H9 (cell line): ENCODE data around the gene GNAO1. TPM values are rescaled to one million over a fixed set of nuclear protein-coding genes. Genes with fewer than 3 reads are reported as not detected.

Experiments used
- DNase-seq: peaks from one replicate; pipeline ENCODE4 v3.0.0-alpha.2; 2017
- H2AFZ ChIP-seq: one replicate; pipeline ENCODE4 v1.6.1; 2013; ENCODE audit warnings: mild to moderate bottlenecking, low read length, control low read depth, moderate library complexity
- H2AK5ac ChIP-seq: 2 replicates; pipeline ENCODE4 v1.6.1; 2013; ENCODE audit warnings: low read length, control low read depth, mixed read lengths; ENCODE audit not compliant: insufficient read length
- H2BK120ac ChIP-seq: one replicate; pipeline ENCODE4 v1.6.1; 2013; ENCODE audit warnings: low read depth, mild to moderate bottlenecking, low read length, control low read depth, inconsistent platforms; ENCODE audit not compliant: poor library complexity, severe bottlenecking
- H2BK12ac ChIP-seq: 2 replicates; pipeline ENCODE4 v1.6.1; 2013; ENCODE audit warnings: low read length, control low read depth, mixed read lengths, low read depth; ENCODE audit not compliant: insufficient read length
- H2BK15ac ChIP-seq: 2 replicates; pipeline ENCODE4 v1.6.1; 2013; ENCODE audit warnings: low read depth, low read length, control low read depth
- H2BK20ac ChIP-seq: one replicate; pipeline ENCODE4 v1.6.1; 2013; ENCODE audit warnings: low read depth, mild to moderate bottlenecking, low read length, control low read depth, inconsistent platforms; ENCODE audit not compliant: poor library complexity, severe bottlenecking
- H2BK5ac ChIP-seq: 2 replicates; pipeline ENCODE4 v1.6.1; 2013; ENCODE audit warnings: low read length, control low read depth, mixed read lengths; ENCODE audit not compliant: insufficient read length
- H3K14ac ChIP-seq: 2 replicates; pipeline ENCODE4 v1.6.1; 2013; ENCODE audit warnings: low read length, control low read depth; ENCODE audit not compliant: insufficient read depth
- H3K18ac ChIP-seq: 2 replicates; pipeline ENCODE4 v1.6.1; 2013; ENCODE audit warnings: low read depth, mild to moderate bottlenecking, mixed read lengths, low read length, control low read depth; ENCODE audit not compliant: insufficient read length
- H3K23ac ChIP-seq: 2 replicates; pipeline ENCODE4 v1.6.1; 2013; ENCODE audit warnings: low read length, control low read depth, mixed read lengths, low read depth; ENCODE audit not compliant: insufficient read length
- H3K23me2 ChIP-seq: 2 replicates; pipeline ENCODE4 v1.6.1; 2013; ENCODE audit warnings: low read depth, mild to moderate bottlenecking, mixed read lengths, low read length, control low read depth; ENCODE audit not compliant: insufficient read length, poor library complexity, severe bottlenecking
- H3K27ac ChIP-seq: 2 replicates; pipeline ENCODE4 v1.5.1; 2013; ENCODE audit warnings: low read length, control low read depth, mixed read lengths, low read depth; ENCODE audit not compliant: insufficient read length
- H3K27me3 ChIP-seq: 2 replicates; pipeline ENCODE4 v1.6.1; 2013; ENCODE audit warnings: low read length, control low read depth, inconsistent platforms; ENCODE audit not compliant: insufficient read depth
- H3K4ac ChIP-seq: 2 replicates; pipeline ENCODE4 v1.6.1; 2013; ENCODE audit warnings: low read depth, mild to moderate bottlenecking, control low read depth, inconsistent platforms, low read length, moderate library complexity
- H3K4me1 ChIP-seq: 2 replicates; pipeline ENCODE4 v1.6.1; 2013; ENCODE audit warnings: low read length, control low read depth, inconsistent platforms; ENCODE audit not compliant: insufficient read depth
- H3K4me2 ChIP-seq: 2 replicates; pipeline ENCODE4 v1.6.1; 2013; ENCODE audit warnings: low read length, control low read depth, mixed read lengths; ENCODE audit not compliant: insufficient read length, insufficient read depth
- H3K56ac ChIP-seq: 2 replicates; pipeline ENCODE4 v1.6.1; 2013; ENCODE audit warnings: low read depth, mild to moderate bottlenecking, mixed read lengths, low read length, control low read depth; ENCODE audit not compliant: insufficient read length
- H3K79me1 ChIP-seq: 2 replicates; pipeline ENCODE4 v1.6.1; 2013; ENCODE audit warnings: low read depth, mild to moderate bottlenecking, moderate library complexity, low read length, control low read depth, inconsistent platforms; ENCODE audit not compliant: insufficient read depth, poor library complexity, severe bottlenecking
- H3K79me2 ChIP-seq: 2 replicates; pipeline ENCODE4 v1.6.1; 2013; ENCODE audit warnings: low read length, control low read depth, inconsistent platforms; ENCODE audit not compliant: insufficient read depth
- H3K9ac ChIP-seq: 2 replicates; pipeline ENCODE4 v1.6.1; 2013; ENCODE audit warnings: low read length, control low read depth, mixed read lengths; ENCODE audit not compliant: insufficient read length; ENCODE audit errors: extremely low read depth
- H3K9me3 ChIP-seq: one replicate; pipeline ENCODE4 v1.6.1; 2013; ENCODE audit warnings: low read depth, low read length, inconsistent platforms; ENCODE audit not compliant: control insufficient read depth
- H3T11ph ChIP-seq: one replicate; pipeline ENCODE4 v1.6.1; 2013; ENCODE audit warnings: mild to moderate bottlenecking, low read length, control low read depth, inconsistent platforms
- H4K20me1 ChIP-seq: one replicate; pipeline ENCODE4 v1.6.1; 2013; ENCODE audit not compliant: control insufficient read depth, insufficient read length, insufficient read depth
- H4K5ac ChIP-seq: 2 replicates; pipeline ENCODE4 v1.6.1; 2013; ENCODE audit warnings: low read depth, mild to moderate bottlenecking, mixed read lengths, low read length, control low read depth; ENCODE audit not compliant: insufficient read length
- H4K8ac ChIP-seq: replicated peaks from 2 replicates; pipeline ENCODE4 v1.6.1; 2013; ENCODE audit warnings: low read length, control low read depth, mixed read lengths, low read depth; ENCODE audit not compliant: insufficient read length
- H4K91ac ChIP-seq: 2 replicates; pipeline ENCODE4 v1.6.1; 2013; ENCODE audit warnings: low read depth, mild to moderate bottlenecking, moderate library complexity, mixed read lengths, low read length, control low read depth; ENCODE audit not compliant: insufficient read length
- H3K27ac Mint-ChIP-seq, 3 experiments: 2 replicates in 2 of 3; 3 replicates in 1 of 3; pipeline ENCODE4 v1.8.0; 2020 to 2021; ENCODE audit warnings: mixed read lengths in 3 of 3, mild to moderate bottlenecking in 1 of 3, moderate library complexity in 1 of 3
- H3K27me3 Mint-ChIP-seq: 2 replicates; pipeline ENCODE4 v1.8.0; 2021; ENCODE audit warnings: low read depth, mild to moderate bottlenecking, moderate library complexity, mixed read lengths
- H3K36me3 Mint-ChIP-seq, 3 experiments: 2 replicates in 2 of 3; 3 replicates in 1 of 3; pipeline ENCODE4 v1.8.0; 2020 to 2021; ENCODE audit warnings: low read depth in 3 of 3, mixed read lengths in 3 of 3; ENCODE audit not compliant: insufficient read depth in 1 of 3
- H3K4me1 Mint-ChIP-seq, 2 experiments: 2 replicates each; pipeline ENCODE4 v1.8.0; 2020; ENCODE audit warnings: mixed read lengths in 2 of 2
- H3K4me3 Mint-ChIP-seq, 2 experiments: 2 replicates in 1 of 2; 3 replicates in 1 of 2; pipeline ENCODE4 v1.8.0; 2020 to 2021; ENCODE audit warnings: mild to moderate bottlenecking in 2 of 2, mixed read lengths in 2 of 2, moderate library complexity in 1 of 2
- H3K9me3 Mint-ChIP-seq, 2 experiments: 2 replicates in 1 of 2; 3 replicates in 1 of 2; pipeline ENCODE4 v1.8.0; 2020; ENCODE audit warnings: mild to moderate bottlenecking in 2 of 2, mixed read lengths in 2 of 2, moderate library complexity in 1 of 2
- WGBS: extraction: QIAGEN DNeasy Blood & Tissue Kit; methylation state at CpG from one replicate; pipeline ENCODE4 v1.1.7; 2013; ENCODE audit warnings: missing lambda C conversion rate, low lambda C conversion rate, mixed read lengths; ENCODE audit not compliant: insufficient read length; ENCODE audit errors: extremely low coverage; 5-methylcytosine and 5-hydroxymethylcytosine counted together
- total RNA-seq: library from RNA; stranded (reverse); gene quantifications from 2 replicates; pipeline ENCODE4 v1.2.1, GENCODE V29; 2021
- TF ChIP-seq, protein P1 (sequence below): fragments of 200-600 bp; sonication (generic); conservative IDR thresholded peaks from 3 replicates; pipeline ENCODE4 v1.8.0; 2021; ENCODE audit warnings: antibody characterized with exemption, mild to moderate bottlenecking

Gene GNAO1
- total RNA-seq, 1 experiment from 2014 or later = 16.9 TPM

DNA sequence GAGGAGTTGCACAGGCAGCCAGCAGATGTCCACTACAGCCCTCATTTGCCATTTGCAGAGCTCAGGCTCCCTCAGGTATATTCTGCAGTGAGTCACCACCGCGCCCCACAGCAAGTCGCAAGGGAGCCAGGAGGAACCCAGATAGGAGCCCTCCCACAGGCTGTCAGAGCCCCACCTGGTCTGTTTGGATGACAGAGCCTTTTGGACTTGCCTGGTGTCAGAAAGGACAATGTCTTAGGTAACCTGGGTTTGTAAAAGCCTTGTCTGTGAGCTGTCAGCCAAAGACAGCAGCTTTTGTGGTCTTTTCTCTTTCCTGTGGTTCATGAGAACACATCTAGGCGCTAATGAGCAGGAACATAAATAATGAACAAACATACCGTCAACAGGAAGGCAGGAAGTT is 70.9 kb downstream of the GNAO1 start:
- no peaks in the 10 kb centered on the region for H4K20me1 ChIP-seq
- no peak overlapping the region for H3K27ac ChIP-seq
- H3K4ac ChIP-seq = no peak overlapping the region
- no peaks in the 10 kb centered on the region for H3K27me3 Mint-ChIP-seq
- H3T11ph ChIP-seq = no peak overlapping the region
- whole genome bisulfite sequencing = no CpG with 5 or more reads among the region's 5 CpGs
- H4K5ac ChIP-seq = no peak overlapping the region
- H3K27ac Mint-ChIP-seq = no peak overlapping the region
- no peak overlapping the region for H2BK15ac ChIP-seq
- no peaks in the 10 kb centered on the region for H3K79me2 ChIP-seq
- peaks cover 13% of the 10 kb centered on the region in 2 experiments for H3K4me1 Mint-ChIP-seq
- H2AK5ac ChIP-seq = no peak overlapping the region
- H3K4me2 ChIP-seq = no peak overlapping the region
- DNase-seq = no peak
- no peaks in the 10 kb centered on the region for H3K79me1 ChIP-seq
- no peak overlapping the region for H2AFZ ChIP-seq
- H2BK20ac ChIP-seq = no peak overlapping the region
- no peaks in the 10 kb centered on the region for H3K27me3 ChIP-seq
- H3K23me2 ChIP-seq = no peaks in the 10 kb centered on the region
- no peak overlapping the region for H3K4me3 Mint-ChIP-seq
- no peak overlapping the region for H3K56ac ChIP-seq
- no peaks in the 10 kb centered on the region for H3K9me3 ChIP-seq
- H3K23ac ChIP-seq = no peak overlapping the region
- no peak overlapping the region for H2BK5ac ChIP-seq
- H4K91ac ChIP-seq = no peak overlapping the region
- no peak overlapping the region for H4K8ac ChIP-seq
- TF ChIP-seq, protein P1, sequence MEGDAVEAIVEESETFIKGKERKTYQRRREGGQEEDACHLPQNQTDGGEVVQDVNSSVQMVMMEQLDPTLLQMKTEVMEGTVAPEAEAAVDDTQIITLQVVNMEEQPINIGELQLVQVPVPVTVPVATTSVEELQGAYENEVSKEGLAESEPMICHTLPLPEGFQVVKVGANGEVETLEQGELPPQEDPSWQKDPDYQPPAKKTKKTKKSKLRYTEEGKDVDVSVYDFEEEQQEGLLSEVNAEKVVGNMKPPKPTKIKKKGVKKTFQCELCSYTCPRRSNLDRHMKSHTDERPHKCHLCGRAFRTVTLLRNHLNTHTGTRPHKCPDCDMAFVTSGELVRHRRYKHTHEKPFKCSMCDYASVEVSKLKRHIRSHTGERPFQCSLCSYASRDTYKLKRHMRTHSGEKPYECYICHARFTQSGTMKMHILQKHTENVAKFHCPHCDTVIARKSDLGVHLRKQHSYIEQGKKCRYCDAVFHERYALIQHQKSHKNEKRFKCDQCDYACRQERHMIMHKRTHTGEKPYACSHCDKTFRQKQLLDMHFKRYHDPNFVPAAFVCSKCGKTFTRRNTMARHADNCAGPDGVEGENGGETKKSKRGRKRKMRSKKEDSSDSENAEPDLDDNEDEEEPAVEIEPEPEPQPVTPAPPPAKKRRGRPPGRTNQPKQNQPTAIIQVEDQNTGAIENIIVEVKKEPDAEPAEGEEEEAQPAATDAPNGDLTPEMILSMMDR = no peak
- H3K14ac ChIP-seq = no peak overlapping the region
- no peak overlapping the region for H2BK120ac ChIP-seq
- H2BK12ac ChIP-seq = no peak overlapping the region
- H3K4me1 ChIP-seq = peaks cover 4% of the 10 kb centered on the region; the same call in 1 of the 2 replicates
- no peak overlapping the region for H3K9ac ChIP-seq
- H3K36me3 Mint-ChIP-seq = no peaks in the 10 kb centered on the region
- H3K9me3 Mint-ChIP-seq = no peaks in the 10 kb centered on the region
- no peak overlapping the region for H3K18ac ChIP-seq
